AG04450 (cell line): ENCODE data around the gene KDM2B. TPM values are rescaled to one million over a fixed set of nuclear protein-coding genes. Genes with fewer than 3 reads are reported as not detected.

Experiments
- CTCF ChIA-PET: fragments of 300-600, 350-600 bp; formaldehyde crosslinking; extraction: SDS; loops from one replicate; lab custom pipeline; 2022; ENCODE audit warnings: antibody characterized with exemption, inconsistent platforms; lab: Charles Lee
- POLR2A ChIA-PET: fragments of 350-600 bp; formaldehyde crosslinking; extraction: SDS; loops from one replicate; lab custom pipeline; 2021; ENCODE audit warnings: antibody characterized with exemption, inconsistent platforms; lab: Yijun Ruan, JAX
- DNase-seq: peaks from one replicate; pipeline ENCODE4 v3.0.0-alpha.2; 2011; ENCODE audit warnings: low read depth, low spot score
- H3K27ac ChIP-seq: one replicate; pipeline ENCODE4 v1.5.1; 2012; ENCODE audit warnings: low read depth, low read length, control low read depth
- H3K27me3 ChIP-seq: one replicate; pipeline ENCODE4 v1.6.0; 2012; ENCODE audit warnings: low read length; ENCODE audit not compliant: control insufficient read depth, insufficient read depth
- H3K4me3 ChIP-seq: 2 replicates; pipeline ENCODE4 v1.5.1; 2011; ENCODE audit warnings: mild to moderate bottlenecking, low read depth, low read length, control low read depth
- H3K9me3 ChIP-seq: 2 replicates; pipeline ENCODE4 v1.5.1; 2012; ENCODE audit warnings: low read length; ENCODE audit not compliant: control insufficient read depth, insufficient read depth
- polyA plus RNA-seq: library from polyadenylated mRNA; depleted of rRNA; stranded (reverse); fragments of >200 nt; gene quantifications from 2 replicates; pipeline ENCODE4 v1.2.3, GENCODE V29; 2011
- TF ChIP-seq, protein P1 (sequence below): IDR thresholded peaks from 2 replicates; pipeline ENCODE4 v1.5.1; 2011; ENCODE audit warnings: low read depth, low read length, control low read depth, inconsistent platforms

Gene KDM2B
- polyA plus RNA-seq, 1 experiment = 12.9 TPM

DNA sequence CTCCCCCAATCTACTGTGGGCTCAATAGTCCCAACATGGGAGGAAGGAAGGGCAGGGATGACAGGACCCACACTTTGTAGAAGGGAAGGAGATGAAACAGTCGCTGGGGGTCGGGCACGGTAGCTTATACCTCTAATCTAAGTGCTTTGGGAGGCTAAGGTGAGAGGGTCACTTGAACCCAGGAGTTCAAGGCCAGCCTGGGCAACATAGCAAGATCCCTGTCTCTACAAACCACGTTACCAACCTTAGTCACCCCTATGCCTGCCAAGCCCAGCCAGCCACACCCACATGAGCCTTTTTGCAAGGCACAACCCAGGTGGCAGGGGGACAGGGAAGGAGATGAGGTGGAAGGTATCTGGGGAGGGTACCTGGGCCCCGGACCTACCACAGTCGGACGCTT lies 31.7 kb downstream of the KDM2B start:
- H3K4me3 ChIP-seq = no peak overlapping the region
- no peaks in the 10 kb centered on the region for H3K27me3 ChIP-seq
- DNase-seq = no peak
- ChIA-PET POLR2A (no interaction called here), CTCF (no interaction called here)
- no peak overlapping the region for H3K27ac ChIP-seq
- H3K9me3 ChIP-seq = no peaks in the 10 kb centered on the region
- TF ChIP-seq, protein P1, sequence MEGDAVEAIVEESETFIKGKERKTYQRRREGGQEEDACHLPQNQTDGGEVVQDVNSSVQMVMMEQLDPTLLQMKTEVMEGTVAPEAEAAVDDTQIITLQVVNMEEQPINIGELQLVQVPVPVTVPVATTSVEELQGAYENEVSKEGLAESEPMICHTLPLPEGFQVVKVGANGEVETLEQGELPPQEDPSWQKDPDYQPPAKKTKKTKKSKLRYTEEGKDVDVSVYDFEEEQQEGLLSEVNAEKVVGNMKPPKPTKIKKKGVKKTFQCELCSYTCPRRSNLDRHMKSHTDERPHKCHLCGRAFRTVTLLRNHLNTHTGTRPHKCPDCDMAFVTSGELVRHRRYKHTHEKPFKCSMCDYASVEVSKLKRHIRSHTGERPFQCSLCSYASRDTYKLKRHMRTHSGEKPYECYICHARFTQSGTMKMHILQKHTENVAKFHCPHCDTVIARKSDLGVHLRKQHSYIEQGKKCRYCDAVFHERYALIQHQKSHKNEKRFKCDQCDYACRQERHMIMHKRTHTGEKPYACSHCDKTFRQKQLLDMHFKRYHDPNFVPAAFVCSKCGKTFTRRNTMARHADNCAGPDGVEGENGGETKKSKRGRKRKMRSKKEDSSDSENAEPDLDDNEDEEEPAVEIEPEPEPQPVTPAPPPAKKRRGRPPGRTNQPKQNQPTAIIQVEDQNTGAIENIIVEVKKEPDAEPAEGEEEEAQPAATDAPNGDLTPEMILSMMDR = no peak

DNA sequence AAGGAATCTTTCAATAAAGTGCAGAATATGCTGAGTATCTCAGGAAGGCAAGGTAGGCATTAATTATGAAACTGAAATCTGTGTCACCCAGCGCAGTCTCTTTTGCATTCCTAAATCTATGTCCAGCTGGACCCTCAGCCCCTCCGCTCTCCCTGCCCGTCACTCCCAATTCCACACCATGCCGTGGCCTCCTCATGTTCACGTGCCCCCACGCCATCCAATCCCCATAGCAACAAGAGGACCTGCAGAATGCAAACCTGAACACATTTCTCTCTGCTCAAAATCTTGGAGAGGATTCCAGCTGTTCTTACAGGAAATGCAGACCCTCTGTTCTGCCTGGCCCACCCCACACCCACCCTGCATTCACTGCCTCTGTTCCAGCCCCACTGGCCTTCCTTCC lies 35.3 kb downstream of the KDM2B start:
- Histone ChIP-seq H3K9me3 (no peaks in the 10 kb centered on the region), H3K4me3 (no peak overlapping the region), H3K27ac (no peak overlapping the region), H3K27me3 (no peaks in the 10 kb centered on the region)
- ChIA-PET POLR2A (no interaction called here), CTCF (interaction anchor here (0.7 kb wide), 1 partner anchor 11 kb away, joined by 6 read pairs; no protein-coding TSS in a partner anchor)
- DNase-seq = no peak
- TF ChIP-seq, protein P1 = no peak

DNA sequence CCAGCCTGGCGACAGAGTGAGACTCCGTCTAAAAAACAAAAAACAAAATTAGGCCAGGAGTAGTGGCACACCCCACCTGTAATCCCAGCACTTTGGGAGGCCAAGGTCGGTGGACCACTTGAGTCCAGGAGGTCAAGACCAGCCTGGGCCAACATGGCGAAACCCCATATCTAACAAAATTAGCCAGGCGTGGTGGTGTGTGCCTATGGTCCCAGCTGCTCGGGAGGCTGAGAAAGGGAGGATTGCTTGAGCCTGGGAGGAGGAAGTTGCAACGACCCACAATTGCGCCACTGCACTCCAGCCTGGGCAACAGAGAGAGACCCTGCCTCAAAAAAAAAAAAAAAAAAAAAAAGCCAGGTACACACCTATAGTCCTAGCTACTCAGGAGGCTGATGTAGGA lies 37.0 kb downstream of the KDM2B start:
- TF ChIP-seq, protein P1 = no peak
- no peaks in the 10 kb centered on the region for H3K27me3 ChIP-seq
- ChIA-PET POLR2A (no interaction called here), CTCF (interaction anchor here (1.0 to 1.2 kb wide), 3 partner anchors 9 to 125 kb away, joined by 3 to 4 read pairs (median 3); no protein-coding TSS in a partner anchor)
- no peak overlapping the region for H3K4me3 ChIP-seq
- no peaks in the 10 kb centered on the region for H3K9me3 ChIP-seq
- no peak overlapping the region for H3K27ac ChIP-seq
- no peak for DNase-seq

DNA sequence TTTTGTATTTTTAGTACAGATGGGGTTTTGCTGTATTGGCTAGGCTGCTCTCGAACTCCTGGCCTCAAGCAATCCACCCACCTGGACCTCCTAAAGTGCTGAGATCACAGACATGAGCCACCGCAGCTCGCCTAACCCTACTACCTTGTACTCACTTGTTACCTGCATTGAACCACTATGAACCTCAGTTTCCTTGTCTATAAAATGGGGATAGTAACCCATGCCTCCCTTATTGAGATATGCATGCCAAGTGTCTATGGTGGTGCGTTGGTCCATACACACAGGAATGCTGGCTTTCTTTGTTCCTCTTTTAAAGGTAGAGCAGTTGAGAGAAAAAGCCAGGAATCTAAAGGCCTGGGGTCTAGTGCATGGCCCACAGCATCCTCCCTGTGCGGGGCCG lies 40.9 kb downstream of the KDM2B start:
- H3K4me3 ChIP-seq = no peak overlapping the region
- CTCF ChIA-PET = interaction anchor here (1.0 kb wide), 1 partner anchor 14 kb away, joined by 3 read pairs; no protein-coding TSS in a partner anchor
- no peak overlapping the region for H3K27ac ChIP-seq
- TF ChIP-seq, protein P1 = no peak
- H3K9me3 ChIP-seq = no peaks in the 10 kb centered on the region
- POLR2A ChIA-PET = interaction anchor here (0.7 kb wide), 1 partner anchor 80 kb away, joined by 3 read pairs; no protein-coding TSS in a partner anchor
- DNase-seq = no peak
- no peaks in the 10 kb centered on the region for H3K27me3 ChIP-seq

DNA sequence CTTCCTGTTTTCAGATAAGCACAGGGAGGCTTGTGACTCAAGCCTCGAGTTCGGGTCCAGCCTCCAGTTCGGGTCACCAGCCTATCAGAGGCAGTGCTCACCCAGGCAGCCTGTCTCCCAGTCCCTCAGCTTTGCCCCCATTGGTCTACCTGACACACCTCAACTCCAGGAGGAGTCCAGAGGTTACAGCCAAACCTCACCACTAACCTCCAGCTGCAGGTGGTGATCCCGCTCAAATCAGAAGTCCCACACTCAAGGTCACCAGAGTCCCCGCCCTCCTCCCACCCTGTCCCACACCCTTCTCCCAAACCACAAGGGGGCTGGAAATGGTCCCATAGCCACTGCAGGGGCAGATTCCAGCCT lies 42.1 kb downstream of the KDM2B start:
- TF ChIP-seq, protein P1 = no peak
- H3K27ac ChIP-seq = no peak overlapping the region
- no peak overlapping the region for H3K4me3 ChIP-seq
- DNase-seq = no peak
- H3K27me3 ChIP-seq = no peaks in the 10 kb centered on the region
- POLR2A ChIA-PET = no interaction called here
- CTCF ChIA-PET = interaction anchor here (1.0 to 1.5 kb wide), 2 partner anchors 14 to 15 kb away, joined by 3 to 15 read pairs; no protein-coding TSS in a partner anchor
- no peaks in the 10 kb centered on the region for H3K9me3 ChIP-seq
